Neural cell (in vitro differentiated cells): Measurements from ENCODE around the gene C22orf31. TPM values are rescaled to one million over a fixed set of nuclear protein-coding genes. Genes with fewer than 3 reads are reported as not detected.

Experiments
- H2AFZ ChIP-seq: fragments of 200-600, 300-800 bp; sonication (generic), shearing (Covaris generic); 2 replicates; pipeline ENCODE4 v1.6.0; 2014; ENCODE audit warnings: low read depth, mild to moderate bottlenecking, antibody characterized with exemption, low read length, moderate library complexity
- H3F3A ChIP-seq: fragments of 200-600 bp; shearing (Covaris generic); 2 replicates; pipeline ENCODE4 v1.6.1; 2016; ENCODE audit warnings: mild to moderate bottlenecking, moderate library complexity, mixed read lengths, antibody characterized with exemption, low read length; ENCODE audit not compliant: insufficient read depth, poor library complexity, severe bottlenecking
- H3K27ac ChIP-seq: fragments of 200-600, 300-800 bp; sonication (generic), shearing (Covaris generic); 2 replicates; pipeline ENCODE4 v1.5.1; 2014; ENCODE audit warnings: mild to moderate bottlenecking, low read length, moderate library complexity
- H3K27me3 ChIP-seq: fragments of 300-800, 200-600 bp; sonication (generic), shearing (Covaris generic); 2 replicates; pipeline ENCODE4 v1.6.0; 2014; ENCODE audit warnings: mild to moderate bottlenecking, low read depth, low read length, moderate library complexity; ENCODE audit not compliant: insufficient read depth
- H3K36me3 ChIP-seq: fragments of 300-800, 200-600 bp; sonication (generic), shearing (Covaris generic); 2 replicates; pipeline ENCODE4 v1.5.1; 2014; ENCODE audit warnings: mild to moderate bottlenecking, antibody characterized with exemption, low read length, moderate library complexity; ENCODE audit not compliant: insufficient read depth
- H3K4me2 ChIP-seq: fragments of 300-800, 200-600 bp; sonication (generic), shearing (Covaris generic); 2 replicates; pipeline ENCODE4 v1.6.0; 2014; ENCODE audit warnings: mild to moderate bottlenecking, low read length
- H3K4me3 ChIP-seq: fragments of 300-800, 200-600 bp; sonication (generic), shearing (Covaris generic); 2 replicates; pipeline ENCODE4 v1.5.1; 2014; ENCODE audit warnings: mild to moderate bottlenecking, low read length, moderate library complexity
- H3K79me2 ChIP-seq: fragments of 200-600 bp; shearing (Covaris generic); replicated peaks from 2 replicates; pipeline ENCODE4 v1.6.0; 2014; ENCODE audit warnings: mild to moderate bottlenecking, low read length, moderate library complexity; ENCODE audit not compliant: insufficient read depth
- H3K9ac ChIP-seq: fragments of 300-800, 200-600 bp; sonication (generic), shearing (Covaris generic); 2 replicates; pipeline ENCODE4 v1.6.1; 2016; ENCODE audit warnings: mild to moderate bottlenecking, low read length, mixed read lengths
- H3K9me2 ChIP-seq: fragments of 200-600 bp; shearing (Covaris generic); 2 replicates; pipeline ENCODE4 v1.6.1; 2016; ENCODE audit warnings: mild to moderate bottlenecking, low read length, mixed read lengths; ENCODE audit not compliant: insufficient read depth
- H3K9me3 ChIP-seq: fragments of 200-600, 300-800 bp; sonication (generic), shearing (Covaris generic); 2 replicates; pipeline ENCODE4 v1.6.1; 2016; ENCODE audit warnings: mild to moderate bottlenecking, mixed run types, low read length, moderate library complexity, mixed read lengths
- H4K20me1 ChIP-seq: fragments of 200-600 bp; shearing (Covaris generic); 2 replicates; pipeline ENCODE4 v1.6.1; 2016; ENCODE audit warnings: mild to moderate bottlenecking, mixed run types; ENCODE audit not compliant: insufficient read depth
- EP300 ChIP-seq: fragments of 450-650 bp; conservative IDR thresholded peaks from 2 replicates; pipeline ENCODE4 v1.6.1; 2014; ENCODE audit warnings: antibody characterized with exemption, mild to moderate bottlenecking, moderate library complexity; ENCODE audit not compliant: poor library complexity, severe bottlenecking
- EZH2 ChIP-seq: fragments of 200-600, 300-800 bp; shearing (Covaris generic), sonication (generic); IDR thresholded peaks from 2 replicates; pipeline ENCODE4 v1.6.1; 2014; ENCODE audit warnings: antibody characterized with exemption, low read length, borderline replicate concordance, mild to moderate bottlenecking; ENCODE audit not compliant: insufficient read depth, poor library complexity, severe bottlenecking
- MXI1 ChIP-seq: fragments of 450-650 bp; conservative IDR thresholded peaks from 2 replicates; pipeline ENCODE4 v1.6.1; 2014; ENCODE audit warnings: antibody characterized with exemption, mild to moderate bottlenecking; ENCODE audit not compliant: poor library complexity, severe bottlenecking
- POLR2AphosphoS5 ChIP-seq: IDR thresholded peaks from 2 replicates; pipeline ENCODE4 v1.6.1; 2012
- RAD21 ChIP-seq: fragments of 450-650 bp; conservative IDR thresholded peaks from 2 replicates; pipeline ENCODE4 v1.6.1; 2014; ENCODE audit warnings: antibody characterized with exemption, mild to moderate bottlenecking, moderate library complexity
- SMC3 ChIP-seq: fragments of 450-650 bp; conservative IDR thresholded peaks from 2 replicates; pipeline ENCODE4 v1.6.1; 2014; ENCODE audit warnings: antibody characterized with exemption, mild to moderate bottlenecking, moderate library complexity; ENCODE audit not compliant: poor library complexity
- TAF1 ChIP-seq: IDR thresholded peaks from 2 replicates; pipeline ENCODE4 v1.6.1; 2012; ENCODE audit warnings: low read depth
- polyA plus RNA-seq: library from polyadenylated mRNA; depleted of rRNA; stranded (reverse); fragments of >200 nt; gene quantifications from 2 replicates; pipeline ENCODE4 v1.2.3, GENCODE V29; 2014
- TF ChIP-seq, protein P1 (sequence below): fragments of 450-650 bp; IDR thresholded peaks from 2 replicates; pipeline ENCODE4 v1.5.1; 2014; ENCODE audit warnings: antibody characterized with exemption, mild to moderate bottlenecking, moderate library complexity; ENCODE audit not compliant: poor library complexity, severe bottlenecking
- TF ChIP-seq, protein P2 (sequence below): IDR thresholded peaks from 2 replicates; pipeline ENCODE4 v1.6.1; 2012; ENCODE audit warnings: borderline replicate concordance

The C22orf31 gene
- polyA plus RNA-seq, 1 donor from 2014 or later, result not detected

GRCh38 chr22:29108137-29108536 is 46.5 kb upstream of the C22orf31 start:
- no peaks in the 10 kb centered on the region for H3K9me3 ChIP-seq
- no peak overlapping the region for H2AFZ ChIP-seq
- no peaks in the 10 kb centered on the region for H3K9me2 ChIP-seq
- no peaks in the 10 kb centered on the region for H3K27me3 ChIP-seq
- TF ChIP-seq POLR2AphosphoS5 (no peak), TAF1 (no peak), EZH2 (no peak), RAD21 (no peak), MXI1 (no peak), SMC3 (no peak), EP300 (no peak)
- TF ChIP-seq, protein P1, sequence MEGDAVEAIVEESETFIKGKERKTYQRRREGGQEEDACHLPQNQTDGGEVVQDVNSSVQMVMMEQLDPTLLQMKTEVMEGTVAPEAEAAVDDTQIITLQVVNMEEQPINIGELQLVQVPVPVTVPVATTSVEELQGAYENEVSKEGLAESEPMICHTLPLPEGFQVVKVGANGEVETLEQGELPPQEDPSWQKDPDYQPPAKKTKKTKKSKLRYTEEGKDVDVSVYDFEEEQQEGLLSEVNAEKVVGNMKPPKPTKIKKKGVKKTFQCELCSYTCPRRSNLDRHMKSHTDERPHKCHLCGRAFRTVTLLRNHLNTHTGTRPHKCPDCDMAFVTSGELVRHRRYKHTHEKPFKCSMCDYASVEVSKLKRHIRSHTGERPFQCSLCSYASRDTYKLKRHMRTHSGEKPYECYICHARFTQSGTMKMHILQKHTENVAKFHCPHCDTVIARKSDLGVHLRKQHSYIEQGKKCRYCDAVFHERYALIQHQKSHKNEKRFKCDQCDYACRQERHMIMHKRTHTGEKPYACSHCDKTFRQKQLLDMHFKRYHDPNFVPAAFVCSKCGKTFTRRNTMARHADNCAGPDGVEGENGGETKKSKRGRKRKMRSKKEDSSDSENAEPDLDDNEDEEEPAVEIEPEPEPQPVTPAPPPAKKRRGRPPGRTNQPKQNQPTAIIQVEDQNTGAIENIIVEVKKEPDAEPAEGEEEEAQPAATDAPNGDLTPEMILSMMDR, result no peak
- TF ChIP-seq, protein P2, sequence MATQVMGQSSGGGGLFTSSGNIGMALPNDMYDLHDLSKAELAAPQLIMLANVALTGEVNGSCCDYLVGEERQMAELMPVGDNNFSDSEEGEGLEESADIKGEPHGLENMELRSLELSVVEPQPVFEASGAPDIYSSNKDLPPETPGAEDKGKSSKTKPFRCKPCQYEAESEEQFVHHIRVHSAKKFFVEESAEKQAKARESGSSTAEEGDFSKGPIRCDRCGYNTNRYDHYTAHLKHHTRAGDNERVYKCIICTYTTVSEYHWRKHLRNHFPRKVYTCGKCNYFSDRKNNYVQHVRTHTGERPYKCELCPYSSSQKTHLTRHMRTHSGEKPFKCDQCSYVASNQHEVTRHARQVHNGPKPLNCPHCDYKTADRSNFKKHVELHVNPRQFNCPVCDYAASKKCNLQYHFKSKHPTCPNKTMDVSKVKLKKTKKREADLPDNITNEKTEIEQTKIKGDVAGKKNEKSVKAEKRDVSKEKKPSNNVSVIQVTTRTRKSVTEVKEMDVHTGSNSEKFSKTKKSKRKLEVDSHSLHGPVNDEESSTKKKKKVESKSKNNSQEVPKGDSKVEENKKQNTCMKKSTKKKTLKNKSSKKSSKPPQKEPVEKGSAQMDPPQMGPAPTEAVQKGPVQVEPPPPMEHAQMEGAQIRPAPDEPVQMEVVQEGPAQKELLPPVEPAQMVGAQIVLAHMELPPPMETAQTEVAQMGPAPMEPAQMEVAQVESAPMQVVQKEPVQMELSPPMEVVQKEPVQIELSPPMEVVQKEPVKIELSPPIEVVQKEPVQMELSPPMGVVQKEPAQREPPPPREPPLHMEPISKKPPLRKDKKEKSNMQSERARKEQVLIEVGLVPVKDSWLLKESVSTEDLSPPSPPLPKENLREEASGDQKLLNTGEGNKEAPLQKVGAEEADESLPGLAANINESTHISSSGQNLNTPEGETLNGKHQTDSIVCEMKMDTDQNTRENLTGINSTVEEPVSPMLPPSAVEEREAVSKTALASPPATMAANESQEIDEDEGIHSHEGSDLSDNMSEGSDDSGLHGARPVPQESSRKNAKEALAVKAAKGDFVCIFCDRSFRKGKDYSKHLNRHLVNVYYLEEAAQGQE, result no peak
- H3F3A ChIP-seq, result no peaks in the 10 kb centered on the region
- no peak overlapping the region for H3K9ac ChIP-seq
- no peak overlapping the region for H3K4me2 ChIP-seq
- no peaks in the 10 kb centered on the region for H3K79me2 ChIP-seq
- no peak overlapping the region for H3K27ac ChIP-seq
- H4K20me1 ChIP-seq, result no peaks in the 10 kb centered on the region
- no peak overlapping the region for H3K4me3 ChIP-seq
- H3K36me3 ChIP-seq, result no peaks in the 10 kb centered on the region

GRCh38 chr22:29106839-29107238 is 45.2 kb upstream of the C22orf31 start:
- Histone ChIP-seq H3K27me3 (no peaks in the 10 kb centered on the region), H3K4me2 (no peak overlapping the region), H3K9me3 (no peaks in the 10 kb centered on the region), H4K20me1 (no peaks in the 10 kb centered on the region), H3K36me3 (no peaks in the 10 kb centered on the region), H2AFZ (no peak overlapping the region), H3F3A (no peaks in the 10 kb centered on the region), H3K27ac (no peak overlapping the region), H3K79me2 (no peaks in the 10 kb centered on the region), H3K9ac (no peak overlapping the region), H3K4me3 (no peak overlapping the region), H3K9me2 (no peaks in the 10 kb centered on the region)
- TF ChIP-seq EZH2, result no peak
- no peak for TF ChIP-seq SMC3
- no peak for TF ChIP-seq TAF1

- no peak overlapping the region for H2AFZ ChIP-seq
- H3K27ac ChIP-seq, result no peak overlapping the region
- no peaks in the 10 kb centered on the region for H3K79me2 ChIP-seq
- H4K20me1 ChIP-seq, result no peaks in the 10 kb centered on the region
- TF ChIP-seq, protein P2, result no peak
- TF ChIP-seq TAF1 (no peak), SMC3 (no peak), RAD21 (no peak), EP300 (no peak), POLR2AphosphoS5 (no peak), MXI1 (no peak), EZH2 (no peak)
- TF ChIP-seq, protein P1, result no peak
- no peak overlapping the region for H3K9ac ChIP-seq
- H3K27me3 ChIP-seq, result no peaks in the 10 kb centered on the region
- no peak overlapping the region for H3K4me3 ChIP-seq
- H3K9me2 ChIP-seq, result no peaks in the 10 kb centered on the region
- no peaks in the 10 kb centered on the region for H3K36me3 ChIP-seq
- no peaks in the 10 kb centered on the region for H3F3A ChIP-seq
- no peaks in the 10 kb centered on the region for H3K9me3 ChIP-seq
- H3K4me2 ChIP-seq, result no peak overlapping the region
These were observed 43.8 kb upstream of the C22orf31 start for GRCh38 chr22:29105468-29105867.
